Liver (tissue), 9 donors: Measurements from ENCODE around the gene CTNNA2. TPM values are rescaled to one million over a fixed set of nuclear protein-coding genes. Genes with fewer than 3 reads are reported as not detected.

ENCODE experiments used
- DNase-seq: peaks from one replicate; pipeline ENCODE4 v3.0.0-alpha.2; 2017; ENCODE audit warnings: low spot score
- H3K27ac ChIP-seq, 2 donors: one replicate each; pipeline ENCODE4 v1.7.0; 2013; ENCODE audit warnings: inconsistent platforms in 2 of 2, low read length in 2 of 2, control low read depth in 1 of 2, low read depth in 1 of 2, mild to moderate bottlenecking in 1 of 2
- H3K27me3 ChIP-seq, 4 donors: one replicate each; pipeline versions ENCODE4 v1.6.1 to v1.7.0; 2013; ENCODE audit warnings: low read length in 3 of 4, inconsistent platforms in 1 of 4, mild to moderate bottlenecking in 1 of 4, moderate library complexity in 1 of 4; ENCODE audit not compliant: control insufficient read depth in 4 of 4, insufficient read depth in 4 of 4
- H3K36me3 ChIP-seq, 4 donors: one replicate each; pipeline versions ENCODE4 v1.6.1 to v1.7.0; 2013; ENCODE audit warnings: low read length in 3 of 4, mild to moderate bottlenecking in 3 of 4, low read depth in 1 of 4, moderate library complexity in 1 of 4; ENCODE audit not compliant: control insufficient read depth in 4 of 4, insufficient read depth in 3 of 4
- H3K4me1 ChIP-seq, 4 donors: one replicate each; pipeline versions ENCODE4 v1.6.1 to v1.7.0; 2013; ENCODE audit warnings: low read length in 3 of 4, mild to moderate bottlenecking in 3 of 4, moderate library complexity in 1 of 4; ENCODE audit not compliant: control insufficient read depth in 4 of 4, insufficient read depth in 4 of 4
- H3K4me3 ChIP-seq, 3 donors: one replicate each; pipeline versions ENCODE4 v1.6.1 to v1.7.0; 2013; ENCODE audit warnings: low read length in 3 of 3, control low read depth in 1 of 3, low read depth in 1 of 3, mild to moderate bottlenecking in 1 of 3
- H3K9ac ChIP-seq, 2 donors: one replicate each; pipeline ENCODE4 v1.7.0; 2013; ENCODE audit warnings: low read length in 2 of 2, mild to moderate bottlenecking in 2 of 2, moderate library complexity in 2 of 2, control low read depth in 1 of 2, low read depth in 1 of 2
- H3K9me3 ChIP-seq, 4 donors: one replicate each; pipeline versions ENCODE4 v1.6.1 to v1.7.0; 2013; ENCODE audit warnings: low read length in 3 of 4; ENCODE audit not compliant: control insufficient read depth in 4 of 4
- ATF3 ChIP-seq: IDR thresholded peaks from 2 replicates; pipeline ENCODE4 v1.6.1; 2016; ENCODE audit warnings: antibody characterized with exemption
- EGR1 ChIP-seq, 2 donors: IDR thresholded peaks; 2 replicates each; pipeline ENCODE4 v1.6.1; 2016 to 2018; ENCODE audit warnings: antibody characterized with exemption in 2 of 2, low read depth in 2 of 2
- FOXA1 ChIP-seq: IDR thresholded peaks from 2 replicates; pipeline ENCODE4 v1.6.1; 2016; ENCODE audit warnings: antibody characterized with exemption
- FOXA2 ChIP-seq: IDR thresholded peaks from 2 replicates; pipeline ENCODE4 v1.6.1; 2016; ENCODE audit warnings: antibody characterized with exemption
- GABPA ChIP-seq, 2 donors: IDR thresholded peaks in 1 of 2; conservative IDR thresholded peaks in 1 of 2; 2 replicates each; pipeline ENCODE4 v1.6.1; 2016; ENCODE audit warnings: antibody characterized with exemption in 2 of 2, mild to moderate bottlenecking in 1 of 2, moderate library complexity in 1 of 2
- HNF4A ChIP-seq, 2 donors: conservative IDR thresholded peaks; 2 replicates each; pipeline ENCODE4 v1.6.1; 2016; ENCODE audit warnings: antibody characterized with exemption in 2 of 2, mild to moderate bottlenecking in 2 of 2
- HNF4G ChIP-seq: IDR thresholded peaks from 2 replicates; pipeline ENCODE4 v1.6.1; 2016; ENCODE audit warnings: antibody characterized with exemption
- JUND ChIP-seq, 2 donors: IDR thresholded peaks; 2 replicates each; pipeline ENCODE4 v1.6.1; 2016; ENCODE audit warnings: antibody characterized with exemption in 2 of 2
- NR2F2 ChIP-seq: IDR thresholded peaks from 2 replicates; pipeline ENCODE4 v1.6.1; 2016; ENCODE audit warnings: antibody characterized with exemption
- RXRA ChIP-seq, 2 donors: IDR thresholded peaks; 2 replicates each; pipeline ENCODE4 v1.6.1; 2017 to 2018; ENCODE audit warnings: antibody characterized with exemption in 2 of 2, mild to moderate bottlenecking in 1 of 2
- SP1 ChIP-seq: IDR thresholded peaks from 2 replicates; pipeline ENCODE4 v1.6.1; 2018; ENCODE audit warnings: antibody characterized with exemption, mild to moderate bottlenecking
- TAF1 ChIP-seq: conservative IDR thresholded peaks from 2 replicates; pipeline ENCODE4 v1.6.1; 2016; ENCODE audit warnings: antibody characterized with exemption, mild to moderate bottlenecking
- YY1 ChIP-seq: IDR thresholded peaks from 2 replicates; pipeline ENCODE4 v1.6.1; 2016; ENCODE audit warnings: antibody characterized with exemption, mild to moderate bottlenecking
- WGBS: extraction: QIAGEN DNeasy Blood & Tissue Kit; methylation state at CpG from one replicate; pipeline ENCODE4 v1.1.7; 2013; 5-methylcytosine and 5-hydroxymethylcytosine counted together
- polyA plus RNA-seq, 2 donors: library from polyadenylated mRNA; stranded (reverse) in 1 of 2; unstranded in 1 of 2; fragments of 200-250 nt in 1 of 2; fragments of >200 nt in 1 of 2; fragmentation: Nextera tagmentation in 1 of 2; extraction: Ambion mirVana in 1 of 2; gene quantifications; one replicate each; pipeline versions ENCODE4 v1.2.1 to v1.2.3, GENCODE V29; 2013 to 2015
- total RNA-seq, 2 donors: library from RNA; depleted of rRNA; stranded (reverse); fragments of >200 nt; gene quantifications; one replicate each; pipeline ENCODE4 v1.2.3, GENCODE V29; 2014
- TF ChIP-seq, protein P1 (sequence below): IDR thresholded peaks from 2 replicates; pipeline ENCODE4 v1.6.1; 2016; ENCODE audit warnings: antibody characterized with exemption
- TF ChIP-seq, protein P2 (sequence below): fragments of 150-350 bp; IDR thresholded peaks from 2 replicates; pipeline ENCODE4 v1.5.1; 2017; ENCODE audit warnings: improper control_type of control experiment, low read depth, low read length; ENCODE audit not compliant: missing input control
- TF ChIP-seq, protein P3 (sequence below): IDR thresholded peaks from 2 replicates; pipeline ENCODE4 v1.6.1; 2016; ENCODE audit warnings: antibody characterized with exemption
- donor health status: healthy.
- donor health status: healthy.
- donor health status: healthy.
- donor health status: healthy.
- donor health status: healthy.

CTNNA2 gene
- total and polyA plus RNA-seq, 4 donors, result 0.05 TPM; not detected in 3

GRCh38 chr2:80530442-80531064 is 1017.7 kb downstream of the CTNNA2 start:
- 24% methylated on average over 3 of the region's 3 CpGs for WGBS
- no peaks in the 10 kb centered on the region for H3K36me3 ChIP-seq
- H3K9me3 ChIP-seq, result no peaks in the 10 kb centered on the region
- H3K4me1 ChIP-seq, result no peaks in the 10 kb centered on the region
- TF ChIP-seq NR2F2, result no peak
- TF ChIP-seq HNF4A (conservative IDR thresholded peaks at IDR 0.05), result no peak
- TF ChIP-seq RXRA (IDR thresholded peaks at IDR 0.05), result no peak
- TF ChIP-seq, protein P1, sequence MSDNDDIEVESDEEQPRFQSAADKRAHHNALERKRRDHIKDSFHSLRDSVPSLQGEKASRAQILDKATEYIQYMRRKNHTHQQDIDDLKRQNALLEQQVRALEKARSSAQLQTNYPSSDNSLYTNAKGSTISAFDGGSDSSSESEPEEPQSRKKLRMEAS, result no peak
- no peak for TF ChIP-seq JUND (IDR thresholded peaks at IDR 0.05)
- TF ChIP-seq TAF1, result no peak
- TF ChIP-seq GABPA (IDR thresholded peaks at IDR 0.05 in 1 of 2, conservative IDR thresholded peaks at IDR 0.05 in 1 of 2), result no peak
- TF ChIP-seq, protein P2, sequence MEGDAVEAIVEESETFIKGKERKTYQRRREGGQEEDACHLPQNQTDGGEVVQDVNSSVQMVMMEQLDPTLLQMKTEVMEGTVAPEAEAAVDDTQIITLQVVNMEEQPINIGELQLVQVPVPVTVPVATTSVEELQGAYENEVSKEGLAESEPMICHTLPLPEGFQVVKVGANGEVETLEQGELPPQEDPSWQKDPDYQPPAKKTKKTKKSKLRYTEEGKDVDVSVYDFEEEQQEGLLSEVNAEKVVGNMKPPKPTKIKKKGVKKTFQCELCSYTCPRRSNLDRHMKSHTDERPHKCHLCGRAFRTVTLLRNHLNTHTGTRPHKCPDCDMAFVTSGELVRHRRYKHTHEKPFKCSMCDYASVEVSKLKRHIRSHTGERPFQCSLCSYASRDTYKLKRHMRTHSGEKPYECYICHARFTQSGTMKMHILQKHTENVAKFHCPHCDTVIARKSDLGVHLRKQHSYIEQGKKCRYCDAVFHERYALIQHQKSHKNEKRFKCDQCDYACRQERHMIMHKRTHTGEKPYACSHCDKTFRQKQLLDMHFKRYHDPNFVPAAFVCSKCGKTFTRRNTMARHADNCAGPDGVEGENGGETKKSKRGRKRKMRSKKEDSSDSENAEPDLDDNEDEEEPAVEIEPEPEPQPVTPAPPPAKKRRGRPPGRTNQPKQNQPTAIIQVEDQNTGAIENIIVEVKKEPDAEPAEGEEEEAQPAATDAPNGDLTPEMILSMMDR, result no peak
- TF ChIP-seq, protein P3, sequence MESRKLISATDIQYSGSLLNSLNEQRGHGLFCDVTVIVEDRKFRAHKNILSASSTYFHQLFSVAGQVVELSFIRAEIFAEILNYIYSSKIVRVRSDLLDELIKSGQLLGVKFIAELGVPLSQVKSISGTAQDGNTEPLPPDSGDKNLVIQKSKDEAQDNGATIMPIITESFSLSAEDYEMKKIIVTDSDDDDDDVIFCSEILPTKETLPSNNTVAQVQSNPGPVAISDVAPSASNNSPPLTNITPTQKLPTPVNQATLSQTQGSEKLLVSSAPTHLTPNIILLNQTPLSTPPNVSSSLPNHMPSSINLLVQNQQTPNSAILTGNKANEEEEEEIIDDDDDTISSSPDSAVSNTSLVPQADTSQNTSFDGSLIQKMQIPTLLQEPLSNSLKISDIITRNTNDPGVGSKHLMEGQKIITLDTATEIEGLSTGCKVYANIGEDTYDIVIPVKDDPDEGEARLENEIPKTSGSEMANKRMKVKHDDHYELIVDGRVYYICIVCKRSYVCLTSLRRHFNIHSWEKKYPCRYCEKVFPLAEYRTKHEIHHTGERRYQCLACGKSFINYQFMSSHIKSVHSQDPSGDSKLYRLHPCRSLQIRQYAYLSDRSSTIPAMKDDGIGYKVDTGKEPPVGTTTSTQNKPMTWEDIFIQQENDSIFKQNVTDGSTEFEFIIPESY, result no peak
- no peak for TF ChIP-seq HNF4G
- no peak for TF ChIP-seq SP1
- TF ChIP-seq EGR1 (IDR thresholded peaks at IDR 0.05; ENCODE audit: low read depth in 2 of 2), result no peak
- no peak for TF ChIP-seq FOXA1
- TF ChIP-seq YY1, result no peak
- TF ChIP-seq FOXA2, result no peak
- DNase-seq, result no peak
- H3K4me3 ChIP-seq, result no peak overlapping the region
- H3K27me3 ChIP-seq, result no peaks in the 10 kb centered on the region
- no peak overlapping the region for H3K27ac ChIP-seq
- H3K9ac ChIP-seq, result no peak overlapping the region

- 82% methylated on average over 1 of the region's 1 CpG for WGBS
- Histone ChIP-seq H3K4me3 (no peak overlapping the region), H3K36me3 (no peaks in the 10 kb centered on the region), H3K9me3 (no peaks in the 10 kb centered on the region), H3K4me1 (no peaks in the 10 kb centered on the region), H3K27me3 (no peaks in the 10 kb centered on the region), H3K9ac (no peak overlapping the region), H3K27ac (no peak overlapping the region)
- TF ChIP-seq JUND (IDR thresholded peaks at IDR 0.05), result no peak
- no peak for TF ChIP-seq FOXA2
- TF ChIP-seq RXRA (IDR thresholded peaks at IDR 0.05), result no peak
- TF ChIP-seq, protein P3, result no peak
- TF ChIP-seq ATF3, result no peak
- no peak for DNase-seq
Measured at GRCh38 chr2:80531319-80531718, 1018.5 kb downstream of the CTNNA2 start.
